HFFc6 (cell line): ENCODE results near the gene FGF22. TPM values are rescaled to one million over a fixed set of nuclear protein-coding genes. Genes with fewer than 3 reads are reported as not detected.
A peak's percentile ranks its signal among the peaks of the same experiment; 100 is the strongest.

Experiments
- DNase-seq: peaks from one replicate; pipeline ENCODE4 v3.0.0-alpha.2; 2018
- H3K27ac Mint-ChIP-seq: 2 replicates; pipeline ENCODE4 v1.8.0; 2020; ENCODE audit warnings: mild to moderate bottlenecking, mixed read lengths
- H3K27me3 Mint-ChIP-seq: 2 replicates; pipeline ENCODE4 v1.8.0; 2021; ENCODE audit warnings: mild to moderate bottlenecking, moderate library complexity, mixed read lengths; ENCODE audit not compliant: insufficient read depth
- H3K36me3 Mint-ChIP-seq: 2 replicates; pipeline ENCODE4 v1.8.0; 2021; ENCODE audit warnings: low read depth, mixed read lengths
- H3K4me1 Mint-ChIP-seq: 2 replicates; pipeline ENCODE4 v1.8.0; 2020; ENCODE audit warnings: low read depth, mixed read lengths
- H3K4me3 Mint-ChIP-seq: 2 replicates; pipeline ENCODE4 v1.8.0; 2020; ENCODE audit warnings: mild to moderate bottlenecking, moderate library complexity, mixed read lengths
- H3K9me3 Mint-ChIP-seq: 2 replicates; pipeline ENCODE4 v1.8.0; 2020; ENCODE audit warnings: mild to moderate bottlenecking, mixed read lengths
- CTCF ChIP-seq: fragments of 200-600 bp; sonication (generic); IDR thresholded peaks from 2 replicates; pipeline ENCODE4 v1.5.0; 2021; ENCODE audit warnings: antibody characterized with exemption, mild to moderate bottlenecking
- total RNA-seq, 6 experiments: library from RNA; stranded (reverse); fragmentation: NEBNext Ultra II Directional; extraction: Animal tissue kit (Norgen Biotek cat#: 25700); gene quantifications; 2 replicates in 1 of 6; 3 replicates in 5 of 6; pipeline ENCODE4 v1.2.3, GENCODE V29; 2021

The FGF22 gene
- total RNA-seq, 6 experiments from 2014 or later: 0.17 to 0.18 TPM; not detected in 4

GRCh38 chr19:629961-630714, 9.5 kb upstream of the FGF22 start:
- Mint-ChIP-seq H3K4me1 (peaks cover 20% of the 10 kb centered on the region), H3K9me3 (no peaks in the 10 kb centered on the region), H3K4me3 (no peak overlapping the region), H3K27me3 (peaks cover 4% of the 10 kb centered on the region; the same call in 1 of the 2 replicates), H3K36me3 (peaks cover 16% of the 10 kb centered on the region), H3K27ac (no peak overlapping the region)
- no peak for TF ChIP-seq CTCF
- no peak for DNase-seq

- H3K27me3 Mint-ChIP-seq: peaks cover 7% of the 10 kb centered on the region; the same call in 1 of the 2 replicates
- TF ChIP-seq CTCF: no peak
- H3K4me3 Mint-ChIP-seq: peak overlapping the region; percentile 96
- peak; percentile 41 for DNase-seq
- H3K27ac Mint-ChIP-seq: peak overlapping the region; percentile 92
- peaks cover 15% of the 10 kb centered on the region for H3K4me1 Mint-ChIP-seq
- H3K36me3 Mint-ChIP-seq: peaks cover 11% of the 10 kb centered on the region
- no peaks in the 10 kb centered on the region for H3K9me3 Mint-ChIP-seq
Measured at GRCh38 chr19:632579-633067, 7.1 kb upstream of the FGF22 start.

- peak within 1 kb of the TSS; percentile 92 for H3K27ac Mint-ChIP-seq
- TF ChIP-seq CTCF: no peak
- H3K9me3 Mint-ChIP-seq: no peaks in the 10 kb centered on the region
- DNase-seq: peak; percentile 98
- H3K27me3 Mint-ChIP-seq: peaks cover 7% of the 10 kb centered on the region; the same call in 1 of the 2 replicates
- H3K4me3 Mint-ChIP-seq: peak within 1 kb of the TSS; percentile 96
- peaks cover 10% of the 10 kb centered on the region for H3K36me3 Mint-ChIP-seq
- peaks cover 15% of the 10 kb centered on the region for H3K4me1 Mint-ChIP-seq
Measured at GRCh38 chr19:633068-633785, 6.5 kb upstream of the FGF22 start, which contains the start of gene POLRMT. Gene POLRMT, minus strand, starts transcription at chr19:633537. Its CDS starts 25 bp downstream, at chr19:633512.

GRCh38 chr19:633786-634639, 5.7 kb upstream of the FGF22 start:
- Mint-ChIP-seq H3K27me3 (peaks cover 7% of the 10 kb centered on the region; the same call in 1 of the 2 replicates), H3K27ac (peak overlapping the region; percentile 92), H3K4me3 (peak overlapping the region; percentile 96), H3K9me3 (no peaks in the 10 kb centered on the region), H3K4me1 (peaks cover 15% of the 10 kb centered on the region), H3K36me3 (peaks cover 2% of the 10 kb centered on the region)
- TF ChIP-seq CTCF: no peak
- peak; percentile 5 for DNase-seq
